ENCODE measurements around the gene ARAP2. TPM values are rescaled to one million over a fixed set of nuclear protein-coding genes. Genes with fewer than 3 reads are reported as not detected.

ARAP2 gene
- total RNA-seq, 2 experiments from 2014 or later, result 30.0 to 31.0 TPM

GRCh38 chr4:36197501-36197900 lies 46.8 kb downstream of the ARAP2 start:
- intact Hi-C loops (cut with micrococcal nuclease), result no loop called here
- CTCF ChIA-PET, result interaction anchor here (1.2 kb wide), 1 partner anchor 9 kb away, joined by 5 read pairs; no protein-coding TSS in a partner anchor
- H3K9me3 Mint-ChIP-seq, result no peaks in the 10 kb centered on the region
- ATAC-seq (no peak), DNase-seq (no peak)
- POLR2A ChIA-PET, result interaction anchor here (1.0 kb wide), 1 partner anchor 8 kb away, joined by 3 read pairs; no protein-coding TSS in a partner anchor
- peaks cover 9% of the 10 kb centered on the region for H3K36me3 Mint-ChIP-seq (ENCODE audit: low read depth)
- H3K4me3 Mint-ChIP-seq, result no peak overlapping the region
- H3K4me1 Mint-ChIP-seq (ENCODE audit: low read depth), result peaks cover 27% of the 10 kb centered on the region
- no peak overlapping the region for H3K27ac Mint-ChIP-seq
- H3K27me3 Mint-ChIP-seq, result no peaks in the 10 kb centered on the region
- TF ChIP-seq, protein P1, sequence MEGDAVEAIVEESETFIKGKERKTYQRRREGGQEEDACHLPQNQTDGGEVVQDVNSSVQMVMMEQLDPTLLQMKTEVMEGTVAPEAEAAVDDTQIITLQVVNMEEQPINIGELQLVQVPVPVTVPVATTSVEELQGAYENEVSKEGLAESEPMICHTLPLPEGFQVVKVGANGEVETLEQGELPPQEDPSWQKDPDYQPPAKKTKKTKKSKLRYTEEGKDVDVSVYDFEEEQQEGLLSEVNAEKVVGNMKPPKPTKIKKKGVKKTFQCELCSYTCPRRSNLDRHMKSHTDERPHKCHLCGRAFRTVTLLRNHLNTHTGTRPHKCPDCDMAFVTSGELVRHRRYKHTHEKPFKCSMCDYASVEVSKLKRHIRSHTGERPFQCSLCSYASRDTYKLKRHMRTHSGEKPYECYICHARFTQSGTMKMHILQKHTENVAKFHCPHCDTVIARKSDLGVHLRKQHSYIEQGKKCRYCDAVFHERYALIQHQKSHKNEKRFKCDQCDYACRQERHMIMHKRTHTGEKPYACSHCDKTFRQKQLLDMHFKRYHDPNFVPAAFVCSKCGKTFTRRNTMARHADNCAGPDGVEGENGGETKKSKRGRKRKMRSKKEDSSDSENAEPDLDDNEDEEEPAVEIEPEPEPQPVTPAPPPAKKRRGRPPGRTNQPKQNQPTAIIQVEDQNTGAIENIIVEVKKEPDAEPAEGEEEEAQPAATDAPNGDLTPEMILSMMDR (IDR thresholded peaks at IDR 0.05), result no peak

DNA sequence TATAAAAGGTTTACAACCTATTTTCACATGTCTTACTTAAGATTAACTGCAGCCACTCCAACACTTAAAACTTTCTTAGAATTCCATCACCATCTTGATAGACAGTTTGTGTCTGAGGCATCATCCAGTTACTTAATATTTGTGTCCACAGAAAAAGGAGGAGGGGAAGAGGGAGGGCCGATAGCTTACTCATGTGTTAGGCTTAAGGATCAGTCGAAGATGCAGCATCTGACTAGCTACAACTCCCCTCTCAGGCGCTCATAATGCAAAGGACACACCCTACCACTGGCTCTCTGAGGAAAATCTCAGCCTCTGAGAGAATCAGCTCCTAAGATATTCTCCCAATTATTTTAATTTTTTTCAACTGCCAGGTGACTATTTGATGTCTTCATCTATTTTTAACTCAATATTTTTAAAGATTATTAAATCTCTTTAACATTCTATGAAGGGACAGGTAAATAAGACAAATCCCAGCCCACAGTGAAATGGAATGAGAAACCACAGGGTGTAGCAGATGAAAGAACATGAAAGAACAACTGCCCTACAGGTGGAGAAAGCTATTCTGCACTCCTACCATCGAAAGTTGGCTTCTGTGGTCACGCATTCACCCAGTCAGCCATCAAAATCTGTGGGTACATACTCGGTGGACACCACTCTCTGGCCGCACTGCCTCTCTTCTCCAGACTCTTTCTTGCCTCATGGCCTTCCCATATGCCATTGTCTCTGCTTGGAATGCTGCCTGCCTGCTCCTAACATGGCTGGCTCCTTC lies 48.0 kb downstream of the ARAP2 start:
- Mint-ChIP-seq H3K36me3 (ENCODE audit: low read depth) (peaks cover 15% of the 10 kb centered on the region), H3K9me3 (no peaks in the 10 kb centered on the region), H3K27me3 (no peaks in the 10 kb centered on the region), H3K4me3 (no peak overlapping the region), H3K27ac (no peak overlapping the region), H3K4me1 (ENCODE audit: low read depth) (peaks cover 29% of the 10 kb centered on the region)
- TF ChIP-seq, protein P1 (IDR thresholded peaks at IDR 0.05), result no peak
- intact Hi-C loops (cut with micrococcal nuclease), result no loop called here
- POLR2A ChIA-PET, result no interaction called here
- CTCF ChIA-PET, result no interaction called here
- ATAC-seq (no peak), DNase-seq (no peak)

- H3K4me3 Mint-ChIP-seq, result no peak overlapping the region
- POLR2A ChIA-PET, result interaction anchor here (1.3 kb wide), 1 partner anchor 51 kb away, joined by 4 read pairs; the partner anchor contains the start of gene ARAP2
- intact Hi-C loops (cut with micrococcal nuclease), result no loop called here
- H3K27ac Mint-ChIP-seq, result no peak overlapping the region
- ATAC-seq (no peak), DNase-seq (no peak)
- peaks cover 53% of the 10 kb centered on the region for H3K4me1 Mint-ChIP-seq (ENCODE audit: low read depth)
- peaks cover 14% of the 10 kb centered on the region for H3K36me3 Mint-ChIP-seq (ENCODE audit: low read depth)
- no peaks in the 10 kb centered on the region for H3K9me3 Mint-ChIP-seq
- no peaks in the 10 kb centered on the region for H3K27me3 Mint-ChIP-seq
- CTCF ChIA-PET, result interaction anchor here (1.4 kb wide), 1 partner anchor 8 kb away, joined by 6 read pairs; no protein-coding TSS in a partner anchor
- TF ChIP-seq, protein P1 (IDR thresholded peaks at IDR 0.05), result no peak
Measured at GRCh38 chr4:36192922-36193321, 51.4 kb downstream of the ARAP2 start.

DNA sequence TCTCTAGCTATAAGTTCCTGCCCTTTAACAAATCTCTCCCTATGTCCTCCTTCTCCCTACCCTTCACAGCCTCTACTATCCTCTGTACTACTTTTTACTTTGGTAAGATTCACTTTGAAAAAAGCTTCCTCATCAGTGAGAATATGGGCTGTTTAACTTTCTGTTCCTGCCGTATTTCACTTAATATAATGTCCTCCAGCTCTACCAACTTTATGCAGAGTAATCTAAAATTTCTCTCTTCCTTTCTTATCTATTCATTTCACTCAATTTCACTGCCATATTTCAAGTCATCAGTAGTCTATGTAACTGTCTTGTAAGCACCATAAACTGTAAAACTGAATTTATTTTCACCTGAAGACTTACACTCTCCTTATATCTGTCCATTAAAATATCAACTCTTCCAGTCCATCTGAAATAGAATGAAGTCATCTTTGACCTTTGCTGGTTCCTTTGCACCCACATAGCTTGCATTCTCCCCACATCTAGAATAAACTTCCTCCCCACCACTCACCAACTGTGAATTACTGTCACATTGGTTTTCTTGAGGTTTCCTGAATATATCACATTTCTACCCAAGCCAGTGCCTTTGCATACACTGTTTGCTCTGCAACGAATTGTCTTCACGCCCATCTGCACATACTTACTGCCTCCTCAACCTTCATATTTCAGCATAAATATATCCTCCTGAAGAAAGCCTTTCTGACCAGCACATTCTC lies 54.6 kb downstream of the ARAP2 start:
- peak overlapping the region; percentile 78 for H3K27ac Mint-ChIP-seq
- H3K27me3 Mint-ChIP-seq, result no peaks in the 10 kb centered on the region
- intact Hi-C loops (cut with micrococcal nuclease), result loop anchor here (5.0 kb wide), 1 partner anchor 53 kb away; the partner anchor contains the start of gene ARAP2
- ATAC-seq, result peak; percentile 90
- TF ChIP-seq, protein P1 (IDR thresholded peaks at IDR 0.05), result no peak
- POLR2A ChIA-PET, result interaction anchor here (0.9 to 1.0 kb wide), 3 partner anchors 8 to 54 kb away, joined by 3 read pairs; no protein-coding TSS in a partner anchor
- H3K4me1 Mint-ChIP-seq (ENCODE audit: low read depth), result peaks cover 36% of the 10 kb centered on the region
- peak; percentile 39 for DNase-seq
- peak overlapping the region; percentile 17 for H3K4me3 Mint-ChIP-seq
- no peaks in the 10 kb centered on the region for H3K9me3 Mint-ChIP-seq
- CTCF ChIA-PET, result interaction anchor here (1.0 to 2.4 kb wide), 6 partner anchors 12 to 464 kb away, joined by 3 to 9 read pairs (median 6); partner anchors contain the start of gene ARAP2
- peaks cover 17% of the 10 kb centered on the region for H3K36me3 Mint-ChIP-seq (ENCODE audit: low read depth)
